Adipose tissue (tissue), 3 donors: Measurements from ENCODE around the gene PGD. TPM values are rescaled to one million over a fixed set of nuclear protein-coding genes. Genes with fewer than 3 reads are reported as not detected.
A peak's percentile ranks its signal among the peaks of the same experiment; 100 is the strongest.
"Not testable (repeated sequence)": the region's sequence is repeated elsewhere in the genome, so short reads cannot be mapped to it uniquely, and the experiment has no call there.

ENCODE experiments used
- H3K27ac ChIP-seq: one replicate; pipeline ENCODE4 v1.5.1; 2013; ENCODE audit warnings: low read depth, low read length
- WGBS, 3 donors: extraction: QIAGEN DNeasy Blood & Tissue Kit; methylation state at CpG; one replicate each; pipeline ENCODE4 v1.1.7; 2013; 5-methylcytosine and 5-hydroxymethylcytosine counted together
- polyA plus RNA-seq, 3 donors: library from polyadenylated mRNA; stranded (reverse); fragments of 200-250 nt; gene quantifications; one replicate each; pipeline ENCODE4 v1.2.3, GENCODE V29; 2013
- donor health status: healthy with polysubstance abuse.
- donor health status: Bipolar disorder and iron deficiency.
- donor health status: healthy.

PGD gene
- polyA plus RNA-seq, 3 donors: 54.1 to 306 (median 120) TPM

- peak overlapping the region; percentile 11 for H3K27ac ChIP-seq
Observed at GRCh38 chr1:10389271-10389973, 9.4 kb upstream of the PGD start.

DNA sequence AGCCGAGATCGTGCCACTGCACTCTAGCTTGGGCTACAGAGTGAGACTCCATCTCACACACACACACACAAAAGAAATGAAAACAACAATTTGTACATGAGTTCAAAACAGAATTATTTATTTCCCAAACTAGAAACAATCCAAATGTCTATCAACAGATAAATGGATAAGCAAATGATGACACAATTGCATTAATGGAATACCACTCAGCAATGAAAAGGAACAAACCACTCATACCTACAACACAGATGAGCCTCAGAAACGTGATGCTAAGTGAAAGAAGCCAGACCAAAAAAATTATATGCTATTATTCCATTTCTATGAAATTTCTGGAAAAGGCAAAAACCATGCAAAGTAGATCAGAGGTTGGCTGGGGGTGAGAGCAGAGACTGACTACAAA is 2.0 kb upstream of the PGD start:
- WGBS, 3 donors: 86 to 88% (median 88%) methylated on average over 3 of the region's 3 CpGs
- no peak overlapping the region for H3K27ac ChIP-seq

More at GRCh38 chr1:10389271-10389973, 9.4 kb upstream of the PGD start:
- 79 to 81% (median 80%) methylated on average over 6 of the region's 6 CpGs for WGBS, 3 donors

GRCh38 chr1:10398278-10398733 is 558 bp upstream of the PGD start:
- no peak overlapping the region for H3K27ac ChIP-seq
- 1% methylated on average over 34 of the region's 34 CpGs for WGBS, 3 donors

DNA sequence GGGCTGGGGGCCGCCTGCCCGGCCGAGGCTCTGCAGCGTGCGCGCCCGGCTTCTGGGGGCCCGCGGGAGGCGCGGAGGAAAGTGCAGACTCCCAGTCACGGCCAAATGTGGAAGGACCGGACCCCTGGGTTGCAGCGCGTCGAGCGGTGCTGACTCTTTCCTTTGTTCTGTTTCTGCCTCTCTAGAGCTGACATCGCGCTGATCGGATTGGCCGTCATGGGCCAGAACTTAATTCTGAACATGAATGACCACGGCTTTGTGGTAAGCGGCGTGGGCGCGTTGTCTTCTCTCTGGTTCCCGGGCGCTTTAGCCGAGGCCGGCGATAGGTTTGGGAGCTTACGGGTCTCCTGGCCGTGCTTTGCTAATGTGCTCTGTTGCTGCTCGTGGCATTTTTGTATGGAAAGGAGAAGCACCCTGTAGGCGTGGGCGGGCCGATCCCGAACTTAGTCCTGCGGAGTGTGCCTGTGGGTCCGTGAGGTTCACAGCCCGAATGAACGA is 629 bp downstream of the PGD start:
- peak overlapping the region; percentile 71 for H3K27ac ChIP-seq
- WGBS, 3 donors: 0 to 1% (median 1%) methylated on average over 42 of the region's 42 CpGs

GRCh38 chr1:10400013-10400412 is 1.1 kb downstream of the PGD start:
- peak overlapping the region; percentile 55 for H3K27ac ChIP-seq
- WGBS, 3 donors: 43 to 48% (median 44%) methylated on average over 8 of the region's 8 CpGs

- H3K27ac ChIP-seq: peak overlapping the region; percentile 58
- 37 to 83% (median 52%) methylated on average over 1 of the region's 1 CpG for WGBS, 3 donors
Observed at GRCh38 chr1:10401281-10401680, 2.4 kb downstream of the PGD start.

DNA sequence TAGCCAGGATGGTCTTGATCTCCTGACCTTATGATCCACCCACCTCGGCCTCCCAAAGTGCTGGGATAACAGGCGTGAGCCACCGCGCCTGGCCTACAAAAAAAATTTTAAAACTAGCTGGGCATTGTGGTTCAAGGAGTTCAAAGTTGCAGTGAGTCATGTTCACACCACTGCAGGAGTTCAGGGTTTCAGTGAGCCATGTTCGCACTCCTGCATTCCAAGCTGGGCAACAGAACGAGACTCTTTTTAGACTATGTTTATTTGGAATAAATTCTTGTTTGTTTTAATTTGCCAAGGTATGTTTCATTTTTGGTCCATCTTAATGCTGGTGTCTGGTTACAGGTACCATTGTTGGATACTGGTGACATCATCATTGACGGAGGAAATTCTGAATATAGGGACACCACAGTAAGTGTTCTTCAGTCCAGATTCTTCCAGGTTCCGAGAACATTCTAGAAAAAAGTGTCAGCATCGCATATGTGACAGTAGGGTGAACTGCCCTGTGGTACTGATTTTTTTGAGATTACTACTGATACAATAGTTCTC is 3.9 kb downstream of the PGD start:
- no peak overlapping the region for H3K27ac ChIP-seq
- 93 to 99% (median 96%) methylated on average over 9 of the region's 9 CpGs for WGBS, 3 donors

- no peak overlapping the region for H3K27ac ChIP-seq
- WGBS, 3 donors: 89 to 97% (median 97%) methylated on average over 2 of the region's 2 CpGs
Observed at GRCh38 chr1:10407201-10407600, 8.3 kb downstream of the PGD start.

- no peak overlapping the region for H3K27ac ChIP-seq
- WGBS, 3 donors: 51 to 83% (median 60%) methylated on average over 6 of the region's 6 CpGs
Observed at GRCh38 chr1:10415211-10415930, 16.5 kb downstream of the PGD start.

DNA sequence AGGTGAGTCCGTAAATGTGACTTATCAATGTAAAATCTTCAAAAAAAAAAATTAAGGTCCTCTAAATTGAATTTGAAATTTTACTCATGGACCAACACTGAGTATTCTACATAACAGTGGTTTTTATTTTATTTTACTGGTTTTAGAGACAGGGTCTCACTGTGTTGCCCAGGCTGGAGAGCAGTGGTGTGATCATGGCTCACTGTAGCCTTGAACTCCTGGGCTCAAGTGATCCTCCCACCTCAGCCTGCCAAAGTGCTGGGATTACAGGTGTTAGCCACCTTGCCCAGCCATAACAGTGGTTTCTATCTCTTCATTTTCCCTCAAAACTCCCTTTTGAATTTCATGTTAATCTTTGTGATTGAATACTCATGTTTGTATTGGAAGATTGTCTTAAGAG is 17.1 kb downstream of the PGD start:
- H3K27ac ChIP-seq: not testable (repeated sequence)

GRCh38 chr1:10418741-10419140 is 19.9 kb downstream of the PGD start:
- H3K27ac ChIP-seq: not testable (repeated sequence)
- WGBS, 3 donors: 89 to 94% (median 94%) methylated on average over 8 of the region's 8 CpGs

More for the DNA sequence above, 17.1 kb downstream of the PGD start:
- 89 to 94% (median 91%) methylated on average over 1 of the region's 1 CpG for WGBS, 3 donors

GRCh38 chr1:10419351-10419750 is 20.5 kb downstream of the PGD start:
- no peak overlapping the region for H3K27ac ChIP-seq
- 89 to 93% (median 90%) methylated on average over 15 of the region's 15 CpGs for WGBS, 3 donors

DNA sequence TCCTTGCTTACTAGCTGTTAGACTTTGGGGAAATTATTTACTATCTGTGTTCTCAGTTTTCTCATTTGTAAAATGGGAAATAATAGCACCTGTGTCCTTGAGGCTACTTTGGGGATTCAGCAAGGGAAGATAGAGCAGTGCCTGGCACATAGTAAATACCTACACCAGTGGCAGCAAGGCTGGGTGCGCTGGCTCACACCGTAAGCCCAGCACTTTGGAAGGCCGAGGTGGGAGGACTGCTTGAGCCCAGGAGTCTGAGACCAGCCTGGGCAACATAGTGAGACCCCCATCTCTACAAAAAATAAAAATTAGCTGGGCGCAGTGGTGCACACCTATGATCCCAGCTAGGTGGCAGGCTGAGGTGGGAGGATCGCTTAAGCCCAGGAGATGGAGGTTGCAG is 22.8 kb downstream of the PGD start:
- H3K27ac ChIP-seq: no peak overlapping the region
- WGBS, 3 donors: 91 to 97% (median 96%) methylated on average over 5 of the region's 5 CpGs

- 59 to 64% (median 64%) methylated on average over 9 of the region's 9 CpGs for WGBS, 3 donors
- H3K27ac ChIP-seq: no peak overlapping the region
Observed at GRCh38 chr1:10424034-10424433, 25.2 kb downstream of the PGD start.

DNA sequence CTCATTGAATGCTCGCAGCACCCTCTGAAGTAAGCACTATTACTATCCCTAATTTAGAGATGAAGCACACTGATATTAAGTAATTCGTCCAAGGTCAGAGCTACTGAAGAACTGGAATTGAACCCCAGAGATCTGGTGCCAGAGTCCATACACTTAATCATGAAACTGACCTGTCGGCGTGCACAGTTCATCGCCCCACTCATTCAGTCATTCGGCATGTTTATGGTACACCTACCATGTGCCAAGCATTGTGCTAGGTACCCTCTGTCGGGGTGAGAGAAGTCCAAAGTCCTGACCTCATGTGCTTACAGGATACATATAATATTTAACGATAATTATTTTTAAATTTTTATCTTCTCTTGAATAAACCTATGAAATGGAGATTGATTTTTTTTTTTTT is 25.8 kb downstream of the PGD start:
- 79 to 84% (median 81%) methylated on average over 8 of the region's 8 CpGs for WGBS, 3 donors
- no peak overlapping the region for H3K27ac ChIP-seq

- WGBS, 3 donors: 83 to 88% (median 83%) methylated on average over 19 to 21 of the region's 21 CpGs
- not testable (repeated sequence) for H3K27ac ChIP-seq
Observed at GRCh38 chr1:10425826-10426534, 27.1 kb downstream of the PGD start.

DNA sequence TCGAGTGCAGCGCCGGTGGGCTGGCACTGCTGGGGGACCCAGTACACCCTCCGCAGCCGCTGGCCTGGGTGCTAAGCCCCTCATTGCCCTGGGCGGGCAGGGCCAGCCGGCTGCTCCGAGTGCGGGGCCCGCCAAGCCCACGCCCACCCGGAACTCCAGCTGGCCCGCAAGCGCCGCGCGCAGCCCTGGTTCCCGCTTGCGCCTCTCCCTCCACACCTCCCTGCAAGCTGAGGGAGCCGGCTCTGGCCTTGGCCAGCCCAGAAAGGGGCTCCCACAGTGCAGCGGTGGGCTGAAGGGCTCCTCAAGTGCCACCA is 27.6 kb downstream of the PGD start:
- WGBS, 3 donors: 92 to 96% (median 94%) methylated on average over 9 to 18 of the region's 21 CpGs

DNA sequence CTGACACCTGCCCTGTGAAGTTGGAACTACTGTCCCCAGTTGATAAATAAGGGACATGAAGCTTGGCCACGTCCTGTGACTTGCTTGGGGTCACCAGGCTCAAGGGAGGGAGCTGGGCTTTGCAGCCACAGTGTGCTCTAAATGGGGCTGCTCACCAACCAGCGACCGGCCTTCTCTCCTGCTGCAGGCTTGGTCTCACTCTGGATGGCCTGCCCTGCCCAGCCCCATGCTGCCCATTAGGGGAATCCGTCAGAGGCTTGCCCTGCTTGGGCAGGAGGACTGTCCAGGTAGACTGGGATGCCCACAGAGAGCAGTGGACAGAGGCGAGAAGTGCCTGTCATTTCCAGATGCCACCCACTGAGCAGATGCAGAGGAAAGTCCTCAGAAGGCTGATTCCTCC is 30.1 kb downstream of the PGD start:
- no peak overlapping the region for H3K27ac ChIP-seq
- 86 to 93% (median 87%) methylated on average over 5 of the region's 5 CpGs for WGBS, 3 donors

More for the DNA sequence above, 27.6 kb downstream of the PGD start:
- not testable (repeated sequence) for H3K27ac ChIP-seq

DNA sequence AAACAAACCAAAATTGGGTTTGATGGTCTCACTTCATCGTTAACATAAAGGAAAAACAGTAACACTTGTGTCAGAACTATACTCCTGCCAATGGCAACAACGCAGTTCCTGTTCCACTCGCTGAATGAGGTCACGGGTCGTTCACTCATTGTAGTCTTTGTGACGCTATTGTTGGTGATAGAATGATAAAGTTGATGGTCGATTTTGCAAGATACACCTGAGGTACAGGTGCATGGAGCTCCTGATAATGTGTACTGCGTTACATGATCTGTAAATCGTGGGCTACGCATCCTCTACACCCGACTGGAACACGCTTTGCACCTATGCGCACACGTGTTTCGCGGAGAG is 31.0 kb downstream of the PGD start:
- 15 to 19% (median 18%) methylated on average over 16 of the region's 16 CpGs for WGBS, 3 donors
- H3K27ac ChIP-seq: no peak overlapping the region
